ENCODE measurements around the gene RGS12.

DNA sequence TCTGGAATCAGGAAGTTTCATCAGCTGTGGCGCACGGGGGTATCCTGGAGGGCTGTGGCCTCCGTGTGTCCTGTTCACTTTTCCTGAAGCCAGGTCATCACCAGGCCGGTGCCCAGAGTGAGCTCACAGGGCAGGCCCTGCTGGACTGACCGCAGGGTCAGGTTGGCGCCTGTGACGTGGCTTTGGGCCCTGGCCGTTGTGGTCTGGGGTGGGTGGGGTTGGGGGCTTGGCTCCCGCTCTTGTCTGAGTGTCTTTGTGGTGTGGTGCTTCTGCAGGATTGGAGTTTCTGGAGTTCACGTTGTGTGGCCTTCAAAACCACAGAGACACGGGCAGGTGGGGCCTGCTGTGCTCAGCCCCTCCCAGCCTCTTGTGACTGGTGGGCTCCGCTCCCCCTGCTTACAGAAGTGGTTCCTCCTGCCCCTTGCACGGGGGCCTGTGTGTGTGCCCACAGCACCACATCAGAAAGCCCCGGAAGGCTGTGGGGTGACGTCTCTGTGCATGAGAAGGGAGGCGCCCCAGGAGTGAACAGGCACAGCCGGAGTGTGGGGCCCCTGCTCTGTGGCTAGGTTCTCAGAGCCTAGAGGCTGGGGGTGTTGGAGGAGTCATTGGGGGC lies 9.5 kb downstream of the RGS12 start:
- TF ChIP-seq CREB1 (CRISPR knock-in tag; IDR thresholded peaks at IDR 0.05; ENCODE audit: low read depth) (no peak), EZH2 (IDR thresholded peaks at IDR 0.05; ENCODE audit: low read depth, unreplicated experiment) (no peak), POLR2AphosphoS5 (IDR thresholded peaks at IDR 0.05; ENCODE audit: low read depth) (no peak), JUNB (IDR thresholded peaks at IDR 0.05; ENCODE audit: unreplicated experiment) (no peak), ZNF114 (CRISPR knock-in tag; IDR thresholded peaks at IDR 0.05) (no peak), EZH2phosphoT487 (IDR thresholded peaks at IDR 0.05; ENCODE audit: unreplicated experiment) (no peak)
- TF ChIP-seq, protein P1, sequence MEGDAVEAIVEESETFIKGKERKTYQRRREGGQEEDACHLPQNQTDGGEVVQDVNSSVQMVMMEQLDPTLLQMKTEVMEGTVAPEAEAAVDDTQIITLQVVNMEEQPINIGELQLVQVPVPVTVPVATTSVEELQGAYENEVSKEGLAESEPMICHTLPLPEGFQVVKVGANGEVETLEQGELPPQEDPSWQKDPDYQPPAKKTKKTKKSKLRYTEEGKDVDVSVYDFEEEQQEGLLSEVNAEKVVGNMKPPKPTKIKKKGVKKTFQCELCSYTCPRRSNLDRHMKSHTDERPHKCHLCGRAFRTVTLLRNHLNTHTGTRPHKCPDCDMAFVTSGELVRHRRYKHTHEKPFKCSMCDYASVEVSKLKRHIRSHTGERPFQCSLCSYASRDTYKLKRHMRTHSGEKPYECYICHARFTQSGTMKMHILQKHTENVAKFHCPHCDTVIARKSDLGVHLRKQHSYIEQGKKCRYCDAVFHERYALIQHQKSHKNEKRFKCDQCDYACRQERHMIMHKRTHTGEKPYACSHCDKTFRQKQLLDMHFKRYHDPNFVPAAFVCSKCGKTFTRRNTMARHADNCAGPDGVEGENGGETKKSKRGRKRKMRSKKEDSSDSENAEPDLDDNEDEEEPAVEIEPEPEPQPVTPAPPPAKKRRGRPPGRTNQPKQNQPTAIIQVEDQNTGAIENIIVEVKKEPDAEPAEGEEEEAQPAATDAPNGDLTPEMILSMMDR (conservative IDR thresholded peaks at IDR 0.05; ENCODE audit: low read depth in 2 of 2) = no peak
- TF ChIP-seq, protein P2, sequence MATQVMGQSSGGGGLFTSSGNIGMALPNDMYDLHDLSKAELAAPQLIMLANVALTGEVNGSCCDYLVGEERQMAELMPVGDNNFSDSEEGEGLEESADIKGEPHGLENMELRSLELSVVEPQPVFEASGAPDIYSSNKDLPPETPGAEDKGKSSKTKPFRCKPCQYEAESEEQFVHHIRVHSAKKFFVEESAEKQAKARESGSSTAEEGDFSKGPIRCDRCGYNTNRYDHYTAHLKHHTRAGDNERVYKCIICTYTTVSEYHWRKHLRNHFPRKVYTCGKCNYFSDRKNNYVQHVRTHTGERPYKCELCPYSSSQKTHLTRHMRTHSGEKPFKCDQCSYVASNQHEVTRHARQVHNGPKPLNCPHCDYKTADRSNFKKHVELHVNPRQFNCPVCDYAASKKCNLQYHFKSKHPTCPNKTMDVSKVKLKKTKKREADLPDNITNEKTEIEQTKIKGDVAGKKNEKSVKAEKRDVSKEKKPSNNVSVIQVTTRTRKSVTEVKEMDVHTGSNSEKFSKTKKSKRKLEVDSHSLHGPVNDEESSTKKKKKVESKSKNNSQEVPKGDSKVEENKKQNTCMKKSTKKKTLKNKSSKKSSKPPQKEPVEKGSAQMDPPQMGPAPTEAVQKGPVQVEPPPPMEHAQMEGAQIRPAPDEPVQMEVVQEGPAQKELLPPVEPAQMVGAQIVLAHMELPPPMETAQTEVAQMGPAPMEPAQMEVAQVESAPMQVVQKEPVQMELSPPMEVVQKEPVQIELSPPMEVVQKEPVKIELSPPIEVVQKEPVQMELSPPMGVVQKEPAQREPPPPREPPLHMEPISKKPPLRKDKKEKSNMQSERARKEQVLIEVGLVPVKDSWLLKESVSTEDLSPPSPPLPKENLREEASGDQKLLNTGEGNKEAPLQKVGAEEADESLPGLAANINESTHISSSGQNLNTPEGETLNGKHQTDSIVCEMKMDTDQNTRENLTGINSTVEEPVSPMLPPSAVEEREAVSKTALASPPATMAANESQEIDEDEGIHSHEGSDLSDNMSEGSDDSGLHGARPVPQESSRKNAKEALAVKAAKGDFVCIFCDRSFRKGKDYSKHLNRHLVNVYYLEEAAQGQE (IDR thresholded peaks at IDR 0.05; ENCODE audit: unreplicated experiment) = no peak
- TF ChIP-seq, protein P3, sequence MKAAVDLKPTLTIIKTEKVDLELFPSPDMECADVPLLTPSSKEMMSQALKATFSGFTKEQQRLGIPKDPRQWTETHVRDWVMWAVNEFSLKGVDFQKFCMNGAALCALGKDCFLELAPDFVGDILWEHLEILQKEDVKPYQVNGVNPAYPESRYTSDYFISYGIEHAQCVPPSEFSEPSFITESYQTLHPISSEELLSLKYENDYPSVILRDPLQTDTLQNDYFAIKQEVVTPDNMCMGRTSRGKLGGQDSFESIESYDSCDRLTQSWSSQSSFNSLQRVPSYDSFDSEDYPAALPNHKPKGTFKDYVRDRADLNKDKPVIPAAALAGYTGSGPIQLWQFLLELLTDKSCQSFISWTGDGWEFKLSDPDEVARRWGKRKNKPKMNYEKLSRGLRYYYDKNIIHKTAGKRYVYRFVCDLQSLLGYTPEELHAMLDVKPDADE (IDR thresholded peaks at IDR 0.05) = no peak

Data from GM23338 (cell line).